ENCODE data around the gene POLR2A. TPM values are rescaled to one million over a fixed set of nuclear protein-coding genes. Genes with fewer than 3 reads are reported as not detected.

The POLR2A gene
- total RNA-seq, 2 donors from 2014 or later, result 129 to 189 TPM

DNA sequence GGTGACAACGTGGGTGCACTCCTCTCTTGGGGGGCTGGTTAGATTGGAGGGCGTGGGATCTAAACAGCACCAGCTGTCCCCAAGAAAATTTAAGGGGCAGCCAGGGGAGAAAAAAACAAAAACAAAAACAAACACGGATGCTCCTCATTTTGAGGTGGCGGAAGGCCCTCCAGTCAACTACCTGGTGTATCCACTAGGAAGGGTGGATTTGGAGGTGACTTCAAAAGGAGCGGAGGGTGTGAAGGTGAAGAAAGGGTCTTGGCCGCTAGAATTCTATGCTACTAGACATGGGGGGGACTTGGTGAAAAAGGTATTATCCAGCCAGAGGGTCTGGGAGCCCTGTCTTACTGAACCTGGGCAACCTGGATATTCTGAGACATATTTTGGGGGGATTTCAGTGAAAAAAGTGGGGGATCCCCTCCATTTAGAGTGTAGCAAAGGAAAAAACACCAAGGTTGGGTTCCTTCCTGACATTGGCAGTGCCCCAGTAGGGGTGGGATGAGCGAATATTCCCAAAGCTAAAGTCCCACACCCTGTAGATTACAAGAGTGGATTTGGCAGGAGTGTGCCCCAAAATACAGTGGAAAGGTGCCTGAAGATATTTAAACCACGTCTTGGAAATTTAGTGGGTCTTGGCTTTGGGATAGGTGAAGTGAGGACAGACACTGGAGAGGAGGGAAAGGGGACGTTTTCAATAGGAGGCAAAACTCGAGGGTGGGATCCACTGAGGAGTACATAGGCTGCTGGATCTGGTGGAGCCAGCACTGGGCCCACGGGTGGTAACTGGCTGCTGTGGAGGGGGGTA lies 45.3 kb upstream of the POLR2A start:
- peak overlapping the region; percentile 83 for H3K4me3 Mint-ChIP-seq
- H3K27me3 ChIP-seq (ENCODE audit: control insufficient read depth, insufficient read depth, low read length, poor library complexity, severe bottlenecking), result peaks cover 51% of the 10 kb centered on the region
- peaks cover 73% of the 10 kb centered on the region for H3K27me3 Mint-ChIP-seq (ENCODE audit: insufficient read depth)
- no peak overlapping the region for H3K9ac ChIP-seq (ENCODE audit: extremely low read depth, low read length, poor library complexity, severe bottlenecking)
- H3K4me1 Mint-ChIP-seq, result peaks cover 13% of the 10 kb centered on the region
- no peak overlapping the region for H3K27ac ChIP-seq (ENCODE audit: low read depth, low read length)
- H3K9me3 ChIP-seq (ENCODE audit: control insufficient read depth, low read length), result no peaks in the 10 kb centered on the region
- no peak overlapping the region for H3K27ac Mint-ChIP-seq
- H3K36me3 ChIP-seq (ENCODE audit: control insufficient read depth, insufficient read depth, low read length), result no peaks in the 10 kb centered on the region
- peak overlapping the region; percentile 91 for H3K4me3 ChIP-seq (ENCODE audit: low read length)
- 45 to 46% methylated on average over 4 to 11 of the region's 11 CpGs for WGBS, 2 experiments (ENCODE audit: insufficient coverage in 1 of 2, insufficient read length in 1 of 2)
- peaks cover 3% of the 10 kb centered on the region for H3K4me1 ChIP-seq (ENCODE audit: control insufficient read depth, insufficient read depth, low read length)
- no peak for DNase-seq
- no peaks in the 10 kb centered on the region for H3K9me3 Mint-ChIP-seq
- no peaks in the 10 kb centered on the region for H3K36me3 Mint-ChIP-seq (ENCODE audit: low read depth)
- TF ChIP-seq, protein P1, sequence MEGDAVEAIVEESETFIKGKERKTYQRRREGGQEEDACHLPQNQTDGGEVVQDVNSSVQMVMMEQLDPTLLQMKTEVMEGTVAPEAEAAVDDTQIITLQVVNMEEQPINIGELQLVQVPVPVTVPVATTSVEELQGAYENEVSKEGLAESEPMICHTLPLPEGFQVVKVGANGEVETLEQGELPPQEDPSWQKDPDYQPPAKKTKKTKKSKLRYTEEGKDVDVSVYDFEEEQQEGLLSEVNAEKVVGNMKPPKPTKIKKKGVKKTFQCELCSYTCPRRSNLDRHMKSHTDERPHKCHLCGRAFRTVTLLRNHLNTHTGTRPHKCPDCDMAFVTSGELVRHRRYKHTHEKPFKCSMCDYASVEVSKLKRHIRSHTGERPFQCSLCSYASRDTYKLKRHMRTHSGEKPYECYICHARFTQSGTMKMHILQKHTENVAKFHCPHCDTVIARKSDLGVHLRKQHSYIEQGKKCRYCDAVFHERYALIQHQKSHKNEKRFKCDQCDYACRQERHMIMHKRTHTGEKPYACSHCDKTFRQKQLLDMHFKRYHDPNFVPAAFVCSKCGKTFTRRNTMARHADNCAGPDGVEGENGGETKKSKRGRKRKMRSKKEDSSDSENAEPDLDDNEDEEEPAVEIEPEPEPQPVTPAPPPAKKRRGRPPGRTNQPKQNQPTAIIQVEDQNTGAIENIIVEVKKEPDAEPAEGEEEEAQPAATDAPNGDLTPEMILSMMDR (conservative IDR thresholded peaks at IDR 0.05), result no peak

DNA sequence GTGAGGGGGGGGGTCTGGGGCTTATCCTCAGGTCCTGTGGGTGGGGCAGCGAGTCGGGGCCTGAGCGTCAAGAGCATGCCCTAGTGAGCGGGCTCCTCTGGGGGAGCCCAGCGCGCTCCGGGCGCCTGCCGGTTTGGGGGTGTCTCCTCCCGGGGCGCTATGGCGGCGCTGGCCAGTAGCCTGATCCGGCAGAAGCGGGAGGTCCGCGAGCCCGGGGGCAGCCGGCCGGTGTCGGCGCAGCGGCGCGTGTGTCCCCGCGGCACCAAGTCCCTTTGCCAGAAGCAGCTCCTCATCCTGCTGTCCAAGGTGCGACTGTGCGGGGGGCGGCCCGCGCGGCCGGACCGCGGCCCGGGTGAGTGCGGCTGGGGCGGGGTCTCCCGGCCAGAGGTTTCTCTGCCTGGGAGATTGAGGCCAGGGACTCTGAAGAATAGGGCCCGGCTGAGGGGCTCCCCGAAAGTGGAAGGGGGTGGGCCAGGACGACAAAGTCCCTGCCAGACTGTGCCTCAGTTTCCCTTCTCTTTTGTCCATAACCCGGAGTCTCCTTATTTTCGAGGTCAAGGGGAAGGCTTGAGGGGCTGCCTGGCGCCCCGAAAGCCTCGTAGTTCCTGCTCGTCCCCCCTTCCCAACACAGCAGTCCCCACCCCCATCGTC lies 44.6 kb upstream of the POLR2A start, which contains the start of gene FGF11:
FGF11 (plus strand) TSS at position 51 of the 651 bp plus-strand sequence; CDS start at position 160, 109 bp downstream.
- Mint-ChIP-seq H3K4me1 (peaks cover 13% of the 10 kb centered on the region), H3K9me3 (no peaks in the 10 kb centered on the region), H3K4me3 (peak within 1 kb of the TSS; percentile 83), H3K27ac (peak within 1 kb of the TSS; percentile 87), H3K36me3 (ENCODE audit: low read depth) (no peaks in the 10 kb centered on the region), H3K27me3 (ENCODE audit: insufficient read depth) (peaks cover 80% of the 10 kb centered on the region)
- Histone ChIP-seq H3K4me3 (ENCODE audit: low read length) (peak within 1 kb of the TSS; percentile 91), H3K27ac (ENCODE audit: low read depth, low read length) (peak within 1 kb of the TSS; percentile 96), H3K36me3 (ENCODE audit: control insufficient read depth, insufficient read depth, low read length) (no peaks in the 10 kb centered on the region), H3K9me3 (ENCODE audit: control insufficient read depth, low read length) (no peaks in the 10 kb centered on the region), H3K9ac (ENCODE audit: extremely low read depth, low read length, poor library complexity, severe bottlenecking) (peak within 1 kb of the TSS; percentile 74), H3K27me3 (ENCODE audit: control insufficient read depth, insufficient read depth, low read length, poor library complexity, severe bottlenecking) (peaks cover 51% of the 10 kb centered on the region), H3K4me1 (ENCODE audit: control insufficient read depth, insufficient read depth, low read length) (peaks cover 3% of the 10 kb centered on the region)
- TF ChIP-seq, protein P1 (conservative IDR thresholded peaks at IDR 0.05), result no peak
- 0 to 2% methylated on average over 4 to 50 of the region's 50 CpGs for WGBS, 2 experiments (ENCODE audit: insufficient coverage in 1 of 2, insufficient read length in 1 of 2)
- peak; percentile 76 for DNase-seq

DNA sequence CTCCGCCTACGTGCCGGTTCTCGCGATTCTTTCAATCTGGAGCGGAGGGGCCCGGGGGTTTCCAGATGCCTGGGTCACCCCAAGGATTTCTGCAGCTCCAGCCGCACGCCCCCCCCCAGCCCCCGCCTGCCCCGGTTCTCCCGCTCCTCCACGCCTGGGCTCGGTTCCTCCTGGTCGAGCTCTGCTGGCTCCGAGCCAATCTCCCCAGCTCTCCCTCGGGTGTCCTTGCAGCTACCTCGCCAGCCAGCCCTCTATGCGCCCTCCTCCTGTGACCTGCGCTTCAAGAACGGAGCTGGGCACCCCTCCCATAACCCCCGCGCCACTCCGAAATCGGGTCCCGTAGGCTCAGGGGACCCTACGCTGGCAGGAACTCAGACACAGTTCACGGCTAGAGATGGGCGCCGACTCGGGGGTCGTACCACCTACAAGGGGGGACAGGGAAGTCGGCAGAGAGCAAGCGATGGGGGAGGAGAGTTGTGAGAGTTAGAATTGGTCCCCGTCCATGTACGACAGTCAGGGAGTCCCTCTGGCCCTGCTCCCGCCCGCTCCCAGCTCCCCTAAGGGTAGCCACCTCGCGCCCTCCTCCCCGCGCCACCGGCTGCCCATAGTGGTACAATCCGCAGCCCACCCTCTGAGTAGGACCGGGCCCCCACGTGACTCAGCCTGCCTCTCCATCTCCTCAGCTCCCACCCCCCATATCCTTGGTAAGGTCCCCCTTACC lies 43.9 kb upstream of the POLR2A start:
- Histone ChIP-seq H3K4me3 (ENCODE audit: low read length) (peak overlapping the region; percentile 91), H3K27me3 (ENCODE audit: control insufficient read depth, insufficient read depth, low read length, poor library complexity, severe bottlenecking) (peaks cover 51% of the 10 kb centered on the region), H3K36me3 (ENCODE audit: control insufficient read depth, insufficient read depth, low read length) (no peaks in the 10 kb centered on the region), H3K9ac (ENCODE audit: extremely low read depth, low read length, poor library complexity, severe bottlenecking) (peak overlapping the region; percentile 74), H3K27ac (ENCODE audit: low read depth, low read length) (peak overlapping the region; percentile 96), H3K4me1 (ENCODE audit: control insufficient read depth, insufficient read depth, low read length) (peaks cover 3% of the 10 kb centered on the region), H3K9me3 (ENCODE audit: control insufficient read depth, low read length) (no peaks in the 10 kb centered on the region)
- TF ChIP-seq, protein P1 (conservative IDR thresholded peaks at IDR 0.05), result no peak
- Mint-ChIP-seq H3K27me3 (ENCODE audit: insufficient read depth) (peaks cover 81% of the 10 kb centered on the region), H3K27ac (peak overlapping the region; percentile 87), H3K4me3 (peak overlapping the region; percentile 83), H3K4me1 (peaks cover 13% of the 10 kb centered on the region), H3K36me3 (ENCODE audit: low read depth) (no peaks in the 10 kb centered on the region), H3K9me3 (no peaks in the 10 kb centered on the region)
- DNase-seq, result peak; percentile 89
- 0 to 2% methylated on average over 20 to 46 of the region's 46 CpGs for WGBS, 2 experiments (ENCODE audit: insufficient coverage in 1 of 2, insufficient read length in 1 of 2)

Measured in endodermal cell (in vitro differentiated cells).